K562 treated with DMSO at 1 percent for 4 hours (cell line): ENCODE data around the gene DOK3. TPM values are rescaled to one million over a fixed set of nuclear protein-coding genes. Genes with fewer than 3 reads are reported as not detected.

Experiments
- total RNA-seq: library from RNA; unstranded; fragments of 300-600 nt; gene quantifications from 2 replicates; pipeline ENCODE4 v1.2.3, GENCODE V29; 2022; ENCODE audit not compliant: insufficient read depth

The DOK3 gene
- total RNA-seq = 17.6 and 19.9 TPM in 2 replicates

DNA sequence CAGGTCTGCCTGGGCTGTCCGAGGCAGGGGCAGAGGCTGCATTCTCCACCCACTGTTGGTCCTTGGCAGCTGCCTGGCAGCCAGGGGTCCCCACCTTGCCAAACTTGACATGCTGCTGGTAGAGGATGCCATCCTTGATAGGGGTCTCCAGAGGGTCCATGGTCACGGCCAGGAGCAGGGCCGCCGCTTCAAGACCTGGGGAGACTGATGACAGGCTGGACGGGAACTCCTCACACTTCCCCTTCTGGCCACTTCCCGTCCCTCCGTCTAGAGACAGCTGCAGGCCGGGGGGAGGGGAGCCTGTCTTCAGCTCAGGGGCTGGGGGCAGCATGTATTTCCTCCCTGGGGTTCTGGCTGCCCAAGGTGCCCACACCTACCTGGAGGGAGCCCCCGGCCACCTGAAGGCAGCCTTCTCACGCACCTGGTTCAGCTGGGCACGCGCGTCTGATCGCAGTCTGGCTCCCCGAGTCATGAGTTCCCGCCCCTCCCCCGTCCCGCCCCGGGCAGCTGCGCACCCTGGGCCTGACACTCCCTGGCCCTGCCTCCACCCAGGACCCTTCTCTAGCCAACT lies at the start of gene DOK3:
TSS of gene DOK3 (minus strand) at position 446 of the 571 bp plus-strand sequence. CDS start at position 160, 286 bp downstream.

GRCh38 chr5:177554474-177555111 lies 45.0 kb upstream of the DOK3 start, which contains the start of gene FAM193B:
Gene FAM193B, minus strand, starts transcription at chr5:177554563. Its CDS starts 105 bp downstream, at chr5:177554458.

GRCh38 chr5:177516601-177517568 lies 7.3 kb upstream of the DOK3 start, which contains the start of gene DDX41:
Gene DDX41, minus strand, starts transcription at chr5:177516961. Its CDS starts 16 bp downstream, at chr5:177516945.

DNA sequence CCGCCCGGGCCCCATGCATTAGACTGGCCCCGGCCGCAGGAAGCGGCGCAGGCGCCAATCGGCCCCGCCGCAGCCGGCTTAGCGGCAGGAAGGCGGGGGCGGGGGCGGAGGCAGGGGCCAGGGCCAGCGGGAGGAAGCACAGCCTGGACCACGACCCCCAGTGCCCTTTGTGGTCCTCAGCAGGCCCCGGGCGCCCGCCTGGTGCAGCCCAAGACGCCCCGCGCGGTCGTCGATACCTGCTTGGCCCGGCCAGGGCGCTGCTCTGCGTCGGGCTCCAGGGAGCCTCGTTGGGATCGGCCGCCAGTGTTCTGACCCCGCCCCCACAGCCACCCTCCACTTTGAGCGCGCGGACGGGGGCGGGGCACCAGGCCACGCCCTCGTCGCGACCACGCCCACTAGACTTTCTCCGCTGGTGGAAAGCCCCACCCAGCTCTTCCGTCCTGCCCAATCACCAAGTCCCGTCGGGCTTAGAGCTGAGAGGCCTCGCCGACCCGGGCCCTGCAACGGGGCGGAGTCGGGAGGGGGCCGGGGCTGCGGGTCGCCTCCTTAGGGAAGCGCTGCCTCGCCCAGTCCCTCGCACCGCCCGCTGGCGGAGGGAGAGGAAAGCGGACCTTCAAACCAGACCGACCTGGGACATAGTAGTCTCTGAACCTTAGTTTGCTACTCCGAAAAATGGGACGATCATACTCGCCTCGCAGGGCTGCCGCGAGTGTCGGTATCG lies 12.2 kb downstream of the DOK3 start, which contains the start of gene PDLIM7:
TSS of gene PDLIM7 (minus strand) at position 313 of the 721 bp plus-strand sequence. CDS start 1,092 bp downstream, outside the sequence.

GRCh38 chr5:177473443-177474001 lies 36.1 kb downstream of the DOK3 start, which contains the start of gene DBN1:
Gene DBN1, minus strand, starts transcription at chr5:177473634. Its CDS starts 113 bp downstream, at chr5:177473521.

Other genes with a start within 250 kb of the DOK3 start
- gene RAB24, start 206.1 kb downstream of the DOK3 start, total RNA-seq = 62.2 and 65.3 TPM in 2 replicates
- 227 and 280 TPM in 2 replicates for gene PRELID1, start 206.0 kb downstream of the DOK3 start, total RNA-seq
- gene MXD3, start 197.9 kb downstream of the DOK3 start, total RNA-seq = 21.6 and 36.2 TPM in 2 replicates
- gene LMAN2, start 158.2 kb downstream of the DOK3 start, total RNA-seq = 298 and 335 TPM in 2 replicates
- gene RGS14, start 151.9 kb downstream of the DOK3 start, total RNA-seq = 55.1 and 60.6 TPM in 2 replicates
- gene SLC34A1, start 125.4 kb downstream of the DOK3 start, total RNA-seq = not detected in 2 replicates
- not detected in 2 replicates for gene PFN3, start 109.2 kb downstream of the DOK3 start, total RNA-seq
- 12.2 and 12.7 TPM in 2 replicates for gene F12, start 100.3 kb downstream of the DOK3 start, total RNA-seq
- 65.2 and 66.7 TPM in 2 replicates for gene GRK6, start 83.2 kb downstream of the DOK3 start, total RNA-seq
- 8.7 and 12.3 TPM in 2 replicates for gene PRR7, start 63.0 kb downstream of the DOK3 start, total RNA-seq
- 42.5 and 57.4 TPM in 2 replicates for gene DBN1, start 36.2 kb downstream of the DOK3 start, total RNA-seq
- gene PDLIM7, start 12.2 kb downstream of the DOK3 start, total RNA-seq = 109 and 111 TPM in 2 replicates
- 102 and 110 TPM in 2 replicates for gene DDX41, start 7.1 kb upstream of the DOK3 start, total RNA-seq
- 20.5 and 32.3 TPM in 2 replicates for gene FAM193B, start 44.7 kb upstream of the DOK3 start, total RNA-seq
- 353 and 384 TPM in 2 replicates for gene TMED9, start 82.4 kb upstream of the DOK3 start, total RNA-seq
- 15.8 and 16.2 TPM in 2 replicates for gene B4GALT7, start 90.3 kb upstream of the DOK3 start, total RNA-seq